BLaER1 (cell line): ENCODE data around the gene SGCA.

Experiments used
- H3K27ac ChIP-seq: shearing (Covaris generic); formaldehyde crosslinking; 2 replicates; pipeline ENCODE4 v1.8.1; 2022
- H3K27me3 ChIP-seq: shearing (Covaris generic); formaldehyde crosslinking; 2 replicates; pipeline ENCODE4 v1.8.1; 2022
- H3K36me3 ChIP-seq: shearing (Covaris generic); formaldehyde crosslinking; 2 replicates; pipeline ENCODE4 v1.8.1; 2022
- H3K4me1 ChIP-seq: shearing (Covaris generic); formaldehyde crosslinking; 2 replicates; pipeline ENCODE4 v1.8.1; 2022
- H3K4me2 ChIP-seq: shearing (Covaris generic); formaldehyde crosslinking; 2 replicates; pipeline ENCODE4 v1.8.1; 2022
- H3K4me3 ChIP-seq: shearing (Covaris generic); formaldehyde crosslinking; 2 replicates; pipeline ENCODE4 v1.8.1; 2022
- H3K9ac ChIP-seq: shearing (Covaris generic); formaldehyde crosslinking; 2 replicates; pipeline ENCODE4 v1.8.1; 2022
- H3K9me3 ChIP-seq: shearing (Covaris generic); formaldehyde crosslinking; 2 replicates; pipeline ENCODE4 v1.8.1; 2022
- H4K20me1 ChIP-seq: shearing (Covaris generic); formaldehyde crosslinking; 2 replicates; pipeline ENCODE4 v1.8.1; 2022
- Cebpa-rat ChIP-seq: shearing (Covaris generic); IDR thresholded peaks from 2 replicates; pipeline ENCODE4 v1.8.1; 2022

Gene SGCA

DNA sequence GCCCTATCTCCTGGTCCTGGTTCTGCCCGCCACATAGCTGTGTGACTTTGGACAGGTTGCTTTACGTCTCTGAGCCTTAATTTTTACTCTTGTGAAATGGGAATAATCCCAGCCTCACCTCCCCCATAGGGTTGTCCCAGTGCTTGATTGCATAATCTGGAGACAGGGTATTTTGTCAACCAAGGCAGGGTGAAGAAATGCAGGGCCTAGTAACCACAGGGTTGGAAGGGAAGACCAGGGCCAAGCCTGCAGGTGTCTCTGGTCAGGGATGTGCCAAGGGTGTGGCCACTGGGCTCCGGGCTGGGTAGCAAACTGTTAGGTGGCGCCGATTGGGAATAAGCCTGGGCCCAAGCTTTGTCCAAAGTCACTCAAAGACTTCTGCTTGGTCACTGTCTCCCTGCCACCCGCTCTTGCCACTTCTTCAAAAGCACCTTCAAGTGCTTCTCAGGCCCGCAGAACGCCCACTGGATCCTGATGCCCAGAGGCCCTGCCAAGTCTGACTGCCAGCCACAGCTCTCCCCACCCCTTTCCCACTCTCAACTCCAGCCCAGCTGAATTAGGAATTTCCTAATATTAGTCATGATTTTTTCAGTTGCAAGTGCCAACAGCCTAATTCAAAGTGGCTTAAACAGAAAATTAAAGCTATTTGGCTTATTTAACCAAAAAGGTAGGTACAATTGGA, 56.2 kb downstream of the SGCA start:
- peak overlapping the region; percentile 97 for H3K4me2 ChIP-seq
- no peak for TF ChIP-seq Cebpa-rat
- H3K9me3 ChIP-seq, result peaks cover 27% of the 10 kb centered on the region
- no peaks in the 10 kb centered on the region for H3K27me3 ChIP-seq
- no peaks in the 10 kb centered on the region for H3K36me3 ChIP-seq
- peaks cover 29% of the 10 kb centered on the region for H3K4me1 ChIP-seq
- no peaks in the 10 kb centered on the region for H4K20me1 ChIP-seq
- no peak overlapping the region for H3K4me3 ChIP-seq
- H3K27ac ChIP-seq, result no peak overlapping the region
- H3K9ac ChIP-seq, result peak overlapping the region; percentile 61; the same call in 1 of the 2 replicates

DNA sequence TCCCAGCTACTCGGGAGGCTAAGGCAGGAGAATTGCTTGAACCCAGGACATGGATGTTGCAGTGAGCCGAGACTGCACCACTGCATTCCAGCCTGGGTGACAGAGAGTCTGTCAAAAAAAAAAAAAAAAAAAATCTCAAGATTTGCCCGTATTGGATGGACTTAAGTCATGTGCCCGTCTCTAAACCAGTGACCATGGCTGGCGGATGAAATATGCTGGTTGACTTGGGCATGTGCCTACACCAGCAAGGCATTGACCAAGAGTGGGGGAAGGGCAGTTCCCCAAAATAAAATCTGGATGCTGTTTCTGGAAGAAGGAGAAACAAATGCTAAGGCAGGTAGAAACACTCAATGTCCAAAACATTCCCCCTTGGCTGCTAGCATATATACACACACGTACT, 57.1 kb downstream of the SGCA start:
- TF ChIP-seq Cebpa-rat, result no peak
- no peak overlapping the region for H3K4me2 ChIP-seq

More for the DNA sequence above, 57.1 kb downstream of the SGCA start:
- Histone ChIP-seq H3K4me1 (peaks cover 29% of the 10 kb centered on the region), H3K27me3 (no peaks in the 10 kb centered on the region), H3K36me3 (no peaks in the 10 kb centered on the region), H3K27ac (no peak overlapping the region), H3K4me3 (no peak overlapping the region), H3K9ac (no peak overlapping the region), H4K20me1 (no peaks in the 10 kb centered on the region), H3K9me3 (peaks cover 37% of the 10 kb centered on the region)
